K562 (cell line): ENCODE measurements around the gene MIXL1. TPM values are rescaled to one million over a fixed set of nuclear protein-coding genes. Genes with fewer than 3 reads are reported as not detected.

ENCODE experiments used
- BRCA1 ChIP-seq, 2 experiments: fragments of 450-650 bp in 1 of 2; sonication (generic) in 1 of 2; formaldehyde crosslinking in 1 of 2; IDR thresholded peaks; 2 replicates each; pipeline versions ENCODE4 v1.5.0 to v1.6.1; 2017 to 2020; ENCODE audit warnings: mild to moderate bottlenecking in 1 of 2, missing genetic modification reagents in 1 of 2
- CEBPB ChIP-seq: fragments of 450-650 bp; IDR thresholded peaks from 2 replicates; pipeline ENCODE4 v1.6.1; 2016; ENCODE audit warnings: missing genetic modification characterization, missing compliant biosample characterization
- FOSL1 ChIP-seq: fragments of 200-800 bp; sonication (Bioruptor generic); conservative IDR thresholded peaks from 2 replicates; pipeline ENCODE4 v1.6.1; 2016; ENCODE audit warnings: missing genetic modification characterization, missing compliant biosample characterization
- GTF3C2 ChIP-seq: IDR thresholded peaks from 3 replicates; pipeline ENCODE4 v1.6.1; 2011; ENCODE audit warnings: borderline replicate concordance, mild to moderate bottlenecking, moderate library complexity; ENCODE audit not compliant: insufficient read length; ENCODE audit errors: extremely low read depth
- HDGF ChIP-seq: fragments of 450-650 bp; IDR thresholded peaks from 2 replicates; pipeline ENCODE4 v1.6.1; 2016
- HNRNPL ChIP-seq: fragments of 200-400 bp; formaldehyde crosslinking; IDR thresholded peaks from 2 replicates; pipeline ENCODE4 v1.6.1; 2017; ENCODE audit warnings: low read depth, mild to moderate bottlenecking, low read length
- MITF ChIP-seq: IDR thresholded peaks from 2 replicates; pipeline ENCODE4 v1.6.1; 2014; ENCODE audit warnings: antibody characterized with exemption
- MTA3 ChIP-seq: fragments of 450-650 bp; formaldehyde crosslinking; IDR thresholded peaks from 2 replicates; pipeline ENCODE4 v1.6.1; 2017; ENCODE audit warnings: mild to moderate bottlenecking, borderline replicate concordance
- RCOR1 ChIP-seq, 2 experiments: IDR thresholded peaks; 2 replicates each; pipeline ENCODE4 v1.6.1; 2012; ENCODE audit warnings: low read depth in 2 of 2, low read length in 2 of 2, borderline replicate concordance in 1 of 2, improper control_type of control experiment in 1 of 2
- TEAD4 ChIP-seq, 2 experiments: sonication (generic) in 1 of 2; formaldehyde crosslinking in 1 of 2; IDR thresholded peaks; 2 replicates each; pipeline versions ENCODE4 v1.6.1 to v1.8.0; 2012 to 2022; ENCODE audit warnings: borderline replicate concordance in 1 of 2, inconsistent platforms in 1 of 2, low read length in 1 of 2, mild to moderate bottlenecking in 1 of 2, missing genetic modification reagents in 1 of 2
- ZNF445 ChIP-seq: fragments of 250-450 bp; sonication (Bioruptor Pico); IDR thresholded peaks from 2 replicates; pipeline ENCODE4 v1.4.0; 2020; ENCODE audit warnings: low read depth, mild to moderate bottlenecking, moderate library complexity
- polyA plus RNA-seq, 8 experiments: library from polyadenylated mRNA; depleted of rRNA in 4 of 8; stranded (reverse) in 5 of 8; unstranded in 3 of 8; fragments of >200 nt; fragmentation: Nextera tagmentation in 2 of 8; fragmentation: Illumina TruSeq in 1 of 8; extraction: Ambion mirVana in 2 of 8; extraction: Trizol in 1 of 8; gene quantifications; 2 replicates each; pipeline versions ENCODE4 v1.2.1 to v1.2.3, GENCODE V29; 2011 to 2014; ENCODE audit warnings: inconsistent platforms in 1 of 8, missing spikeins in 1 of 8
- total RNA-seq, 7 experiments: library from RNA; depleted of rRNA in 6 of 7; stranded (reverse); fragments of >200 nt in 6 of 7; fragmentation: Illumina TruSeq in 2 of 7; extraction: Trizol in 2 of 7; gene quantifications; 2 replicates each; pipeline versions ENCODE4 v1.2.1 to v1.2.3, GENCODE V29; 2011 to 2021; ENCODE audit warnings: low replicate concordance in 1 of 7
- TF ChIP-seq, protein P1 (sequence below), 2 experiments: fragments of 450-650 bp; IDR thresholded peaks; 2 replicates each; pipeline ENCODE4 v1.6.1; 2016
- TF ChIP-seq, protein P2 (sequence below): fragments of 150-350 bp; conservative IDR thresholded peaks from 2 replicates; pipeline ENCODE4 v1.6.1; 2014; ENCODE audit warnings: low read length
- TF ChIP-seq, protein P3 (sequence below): fragments of 450-650 bp; conservative IDR thresholded peaks from 2 replicates; pipeline ENCODE4 v1.6.1; 2016; ENCODE audit warnings: missing genetic modification characterization, low read depth, mild to moderate bottlenecking, control low read depth, missing compliant biosample characterization
- TF ChIP-seq, protein P4 (sequence below): fragments of 250-450 bp; sonication (Bioruptor Pico); IDR thresholded peaks from 2 replicates; pipeline ENCODE4 v1.9.0; 2021; ENCODE audit warnings: mild to moderate bottlenecking

MIXL1 gene
- total and polyA plus RNA-seq, 9 of the 15 experiments (the other 6 are each of a cell fraction or from before 2014, with no cell fraction given), result not detected

- TF ChIP-seq TEAD4 (IDR thresholded peaks at IDR 0.05; ENCODE audit: low read length) (0 out of 2 replicates have a peak, but pooled peaks have one; percentile 19), TEAD4 (CRISPR knock-in tag; IDR thresholded peaks at IDR 0.05; ENCODE audit: borderline replicate concordance) (no peak), HNRNPL (no peak), HDGF (no peak), ZNF445 (CRISPR knock-in tag) (no peak), CEBPB (tag) (peak; percentile 94), RCOR1 (IDR thresholded peaks at IDR 0.05; ENCODE audit: borderline replicate concordance in 1 of 2, low read depth in 2 of 2, low read length in 2 of 2) (peak in 1 of 2 experiments; percentile 50; a peak in 1 of 4 replicates), BRCA1 (IDR thresholded peaks at IDR 0.05) (no peak), BRCA1 (CRISPR knock-in tag; IDR thresholded peaks at IDR 0.05) (no peak), GTF3C2 (no peak), MITF (no peak), MTA3 (no peak), FOSL1 (no peak)
- TF ChIP-seq, protein P1, sequence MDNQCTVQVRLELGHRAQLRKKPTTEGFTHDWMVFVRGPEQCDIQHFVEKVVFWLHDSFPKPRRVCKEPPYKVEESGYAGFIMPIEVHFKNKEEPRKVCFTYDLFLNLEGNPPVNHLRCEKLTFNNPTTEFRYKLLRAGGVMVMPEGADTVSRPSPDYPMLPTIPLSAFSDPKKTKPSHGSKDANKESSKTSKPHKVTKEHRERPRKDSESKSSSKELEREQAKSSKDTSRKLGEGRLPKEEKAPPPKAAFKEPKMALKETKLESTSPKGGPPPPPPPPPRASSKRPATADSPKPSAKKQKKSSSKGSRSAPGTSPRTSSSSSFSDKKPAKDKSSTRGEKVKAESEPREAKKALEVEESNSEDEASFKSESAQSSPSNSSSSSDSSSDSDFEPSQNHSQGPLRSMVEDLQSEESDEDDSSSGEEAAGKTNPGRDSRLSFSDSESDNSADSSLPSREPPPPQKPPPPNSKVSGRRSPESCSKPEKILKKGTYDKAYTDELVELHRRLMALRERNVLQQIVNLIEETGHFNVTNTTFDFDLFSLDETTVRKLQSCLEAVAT (IDR thresholded peaks at IDR 0.05), result 0 out of 4 replicates have a peak, but pooled peaks of 1 of the 2 experiments have one; percentile 33
- TF ChIP-seq, protein P2, sequence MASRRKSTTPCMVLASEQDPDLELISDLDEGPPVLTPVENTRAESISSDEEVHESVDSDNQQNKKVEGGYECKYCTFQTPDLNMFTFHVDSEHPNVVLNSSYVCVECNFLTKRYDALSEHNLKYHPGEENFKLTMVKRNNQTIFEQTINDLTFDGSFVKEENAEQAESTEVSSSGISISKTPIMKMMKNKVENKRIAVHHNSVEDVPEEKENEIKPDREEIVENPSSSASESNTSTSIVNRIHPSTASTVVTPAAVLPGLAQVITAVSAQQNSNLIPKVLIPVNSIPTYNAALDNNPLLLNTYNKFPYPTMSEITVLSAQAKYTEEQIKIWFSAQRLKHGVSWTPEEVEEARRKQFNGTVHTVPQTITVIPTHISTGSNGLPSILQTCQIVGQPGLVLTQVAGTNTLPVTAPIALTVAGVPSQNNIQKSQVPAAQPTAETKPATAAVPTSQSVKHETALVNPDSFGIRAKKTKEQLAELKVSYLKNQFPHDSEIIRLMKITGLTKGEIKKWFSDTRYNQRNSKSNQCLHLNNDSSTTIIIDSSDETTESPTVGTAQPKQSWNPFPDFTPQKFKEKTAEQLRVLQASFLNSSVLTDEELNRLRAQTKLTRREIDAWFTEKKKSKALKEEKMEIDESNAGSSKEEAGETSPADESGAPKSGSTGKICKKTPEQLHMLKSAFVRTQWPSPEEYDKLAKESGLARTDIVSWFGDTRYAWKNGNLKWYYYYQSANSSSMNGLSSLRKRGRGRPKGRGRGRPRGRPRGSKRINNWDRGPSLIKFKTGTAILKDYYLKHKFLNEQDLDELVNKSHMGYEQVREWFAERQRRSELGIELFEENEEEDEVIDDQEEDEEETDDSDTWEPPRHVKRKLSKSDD, result no peak
- TF ChIP-seq, protein P3, sequence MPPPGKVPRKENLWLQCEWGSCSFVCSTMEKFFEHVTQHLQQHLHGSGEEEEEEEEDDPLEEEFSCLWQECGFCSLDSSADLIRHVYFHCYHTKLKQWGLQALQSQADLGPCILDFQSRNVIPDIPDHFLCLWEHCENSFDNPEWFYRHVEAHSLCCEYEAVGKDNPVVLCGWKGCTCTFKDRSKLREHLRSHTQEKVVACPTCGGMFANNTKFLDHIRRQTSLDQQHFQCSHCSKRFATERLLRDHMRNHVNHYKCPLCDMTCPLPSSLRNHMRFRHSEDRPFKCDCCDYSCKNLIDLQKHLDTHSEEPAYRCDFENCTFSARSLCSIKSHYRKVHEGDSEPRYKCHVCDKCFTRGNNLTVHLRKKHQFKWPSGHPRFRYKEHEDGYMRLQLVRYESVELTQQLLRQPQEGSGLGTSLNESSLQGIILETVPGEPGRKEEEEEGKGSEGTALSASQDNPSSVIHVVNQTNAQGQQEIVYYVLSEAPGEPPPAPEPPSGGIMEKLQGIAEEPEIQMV (tag), result no peak
- TF ChIP-seq, protein P4, sequence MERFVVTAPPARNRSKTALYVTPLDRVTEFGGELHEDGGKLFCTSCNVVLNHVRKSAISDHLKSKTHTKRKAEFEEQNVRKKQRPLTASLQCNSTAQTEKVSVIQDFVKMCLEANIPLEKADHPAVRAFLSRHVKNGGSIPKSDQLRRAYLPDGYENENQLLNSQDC (CRISPR knock-in tag), result no peak
Measured at GRCh38 chr1:226181996-226182714, 41.3 kb upstream of the MIXL1 start (continued).
